HFFc6 (cell line): ENCODE data around the gene BRD7. TPM values are rescaled to one million over a fixed set of nuclear protein-coding genes. Genes with fewer than 3 reads are reported as not detected.
"Not testable (repeated sequence)": the region's sequence is repeated elsewhere in the genome, so short reads cannot be mapped to it uniquely, and the experiment has no call there.

Experiments used
- DNase-seq: peaks from one replicate; pipeline ENCODE4 v3.0.0-alpha.2; 2018
- H3K27ac Mint-ChIP-seq: 2 replicates; pipeline ENCODE4 v1.8.0; 2020; ENCODE audit warnings: mild to moderate bottlenecking, mixed read lengths
- H3K27me3 Mint-ChIP-seq: 2 replicates; pipeline ENCODE4 v1.8.0; 2021; ENCODE audit warnings: mild to moderate bottlenecking, moderate library complexity, mixed read lengths; ENCODE audit not compliant: insufficient read depth
- H3K36me3 Mint-ChIP-seq: 2 replicates; pipeline ENCODE4 v1.8.0; 2021; ENCODE audit warnings: low read depth, mixed read lengths
- H3K4me1 Mint-ChIP-seq: 2 replicates; pipeline ENCODE4 v1.8.0; 2020; ENCODE audit warnings: low read depth, mixed read lengths
- H3K4me3 Mint-ChIP-seq: 2 replicates; pipeline ENCODE4 v1.8.0; 2020; ENCODE audit warnings: mild to moderate bottlenecking, moderate library complexity, mixed read lengths
- H3K9me3 Mint-ChIP-seq: 2 replicates; pipeline ENCODE4 v1.8.0; 2020; ENCODE audit warnings: mild to moderate bottlenecking, mixed read lengths
- total RNA-seq, 6 experiments: library from RNA; stranded (reverse); fragmentation: NEBNext Ultra II Directional; extraction: Animal tissue kit (Norgen Biotek cat#: 25700); gene quantifications; 2 replicates in 1 of 6; 3 replicates in 5 of 6; pipeline ENCODE4 v1.2.3, GENCODE V29; 2021
- TF ChIP-seq, protein P1 (sequence below): fragments of 200-600 bp; sonication (generic); IDR thresholded peaks from 2 replicates; pipeline ENCODE4 v1.5.0; 2021; ENCODE audit warnings: antibody characterized with exemption, mild to moderate bottlenecking

Gene BRD7
- total RNA-seq, 6 experiments from 2014 or later = 50.5 to 65.0 (median 63.0) TPM

DNA sequence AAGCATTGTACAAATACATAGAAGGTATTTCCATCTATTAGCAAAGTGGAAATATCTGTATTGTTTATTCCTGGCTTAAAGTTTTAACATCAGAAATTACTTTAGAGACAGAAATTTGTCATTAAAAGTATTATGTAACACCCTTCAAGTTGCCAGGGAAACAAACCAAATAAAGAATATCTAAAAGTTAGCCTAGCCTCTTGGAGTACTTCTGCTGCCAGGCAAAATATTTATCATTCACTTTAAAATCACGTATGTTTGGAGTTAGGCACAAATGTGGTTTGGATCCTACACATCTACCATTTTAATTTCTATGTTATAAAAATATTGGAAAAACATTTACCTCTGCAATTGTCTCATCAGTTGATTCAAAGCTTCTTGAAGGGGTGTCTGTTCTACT lies 14.7 kb downstream of the BRD7 start:
- TF ChIP-seq, protein P1, sequence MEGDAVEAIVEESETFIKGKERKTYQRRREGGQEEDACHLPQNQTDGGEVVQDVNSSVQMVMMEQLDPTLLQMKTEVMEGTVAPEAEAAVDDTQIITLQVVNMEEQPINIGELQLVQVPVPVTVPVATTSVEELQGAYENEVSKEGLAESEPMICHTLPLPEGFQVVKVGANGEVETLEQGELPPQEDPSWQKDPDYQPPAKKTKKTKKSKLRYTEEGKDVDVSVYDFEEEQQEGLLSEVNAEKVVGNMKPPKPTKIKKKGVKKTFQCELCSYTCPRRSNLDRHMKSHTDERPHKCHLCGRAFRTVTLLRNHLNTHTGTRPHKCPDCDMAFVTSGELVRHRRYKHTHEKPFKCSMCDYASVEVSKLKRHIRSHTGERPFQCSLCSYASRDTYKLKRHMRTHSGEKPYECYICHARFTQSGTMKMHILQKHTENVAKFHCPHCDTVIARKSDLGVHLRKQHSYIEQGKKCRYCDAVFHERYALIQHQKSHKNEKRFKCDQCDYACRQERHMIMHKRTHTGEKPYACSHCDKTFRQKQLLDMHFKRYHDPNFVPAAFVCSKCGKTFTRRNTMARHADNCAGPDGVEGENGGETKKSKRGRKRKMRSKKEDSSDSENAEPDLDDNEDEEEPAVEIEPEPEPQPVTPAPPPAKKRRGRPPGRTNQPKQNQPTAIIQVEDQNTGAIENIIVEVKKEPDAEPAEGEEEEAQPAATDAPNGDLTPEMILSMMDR = no peak
- H3K9me3 Mint-ChIP-seq = no peaks in the 10 kb centered on the region
- no peaks in the 10 kb centered on the region; the same call in 1 of the 2 replicates for H3K27me3 Mint-ChIP-seq
- no peak for DNase-seq
- H3K27ac Mint-ChIP-seq = no peak overlapping the region
- peaks cover 29% of the 10 kb centered on the region for H3K36me3 Mint-ChIP-seq
- no peak overlapping the region for H3K4me3 Mint-ChIP-seq
- H3K4me1 Mint-ChIP-seq = peaks cover 24% of the 10 kb centered on the region

- Mint-ChIP-seq H3K36me3 (peaks cover 44% of the 10 kb centered on the region), H3K4me1 (peaks cover 24% of the 10 kb centered on the region), H3K27ac (no peak overlapping the region), H3K9me3 (no peaks in the 10 kb centered on the region), H3K27me3 (no peaks in the 10 kb centered on the region), H3K4me3 (no peak overlapping the region)
- TF ChIP-seq, protein P1 = no peak
- no peak for DNase-seq
These were observed 16.8 kb downstream of the BRD7 start for GRCh38 chr16:50351952-50352351.

DNA sequence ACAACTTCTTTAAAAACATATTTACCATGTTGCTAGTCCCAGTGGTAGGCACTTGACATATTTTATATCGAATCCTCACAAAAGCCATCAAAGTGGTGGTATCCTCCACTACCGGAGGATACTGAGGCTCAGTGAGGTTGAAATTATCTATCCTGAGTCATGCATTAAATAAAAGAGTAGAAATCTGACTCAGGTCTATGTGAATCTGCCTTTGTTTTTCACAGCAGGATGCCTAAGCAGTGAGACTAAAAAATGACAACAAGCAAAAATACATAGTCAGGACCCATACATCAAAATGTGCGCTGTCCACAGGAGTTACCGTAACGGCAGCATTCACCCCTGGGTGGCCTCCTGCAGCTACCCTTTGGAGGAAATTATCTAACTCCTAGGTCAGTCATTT lies 17.7 kb downstream of the BRD7 start:
- Mint-ChIP-seq H3K36me3 (peaks cover 47% of the 10 kb centered on the region), H3K4me1 (peaks cover 24% of the 10 kb centered on the region), H3K9me3 (no peaks in the 10 kb centered on the region), H3K4me3 (no peak overlapping the region), H3K27ac (0 out of 2 replicates have a peak overlapping the region, but pooled peaks have one; percentile 8), H3K27me3 (no peaks in the 10 kb centered on the region)
- TF ChIP-seq, protein P1 = no peak
- DNase-seq = no peak

- not testable (repeated sequence) for H3K9me3 Mint-ChIP-seq, H3K4me3 Mint-ChIP-seq, H3K27ac Mint-ChIP-seq, H3K27me3 Mint-ChIP-seq, DNase-seq
- peaks cover 11% of the 10 kb centered on the region; the same call in 1 of the 2 replicates for H3K4me1 Mint-ChIP-seq
- H3K36me3 Mint-ChIP-seq = peaks cover 50% of the 10 kb centered on the region
These were observed 23.6 kb downstream of the BRD7 start for GRCh38 chr16:50345210-50345609.

DNA sequence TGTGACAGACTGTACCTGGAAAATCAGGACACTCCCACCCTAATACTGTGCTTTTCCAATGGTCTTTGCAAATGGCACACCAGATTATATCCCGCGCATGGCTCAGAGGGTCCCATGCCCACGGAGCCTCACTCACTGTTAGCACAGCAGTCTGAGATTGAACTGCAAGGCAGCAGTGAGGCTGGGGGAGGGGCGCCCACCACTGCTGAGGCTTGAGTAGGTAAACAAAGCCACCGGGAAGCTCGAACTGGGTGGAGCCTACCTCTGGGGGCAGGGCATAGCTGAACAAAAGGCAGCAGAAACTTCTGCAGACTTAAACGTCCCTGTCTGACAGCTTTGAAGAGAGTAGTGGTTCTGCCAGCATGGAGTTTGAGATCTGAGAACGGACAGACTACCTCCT lies 25.2 kb downstream of the BRD7 start:
- not testable (repeated sequence) for H3K27ac Mint-ChIP-seq, H3K4me3 Mint-ChIP-seq, H3K9me3 Mint-ChIP-seq, H3K27me3 Mint-ChIP-seq, DNase-seq
- Mint-ChIP-seq H3K36me3 (peaks cover 41% of the 10 kb centered on the region), H3K4me1 (peaks cover 13% of the 10 kb centered on the region)

GRCh38 chr16:50340578-50340977 lies 28.2 kb downstream of the BRD7 start:
- DNase-seq = no peak
- no peak overlapping the region for H3K4me3 Mint-ChIP-seq
- H3K36me3 Mint-ChIP-seq = peaks cover 30% of the 10 kb centered on the region
- no peaks in the 10 kb centered on the region; the same call in 1 of the 2 replicates for H3K27me3 Mint-ChIP-seq
- TF ChIP-seq, protein P1 = no peak
- no peak overlapping the region for H3K27ac Mint-ChIP-seq
- H3K9me3 Mint-ChIP-seq = no peaks in the 10 kb centered on the region
- peaks cover 32% of the 10 kb centered on the region for H3K4me1 Mint-ChIP-seq
